Right renal pelvis (tissue), 4 donors: ENCODE measurements around the gene SLC45A3. TPM values are rescaled to one million over a fixed set of nuclear protein-coding genes. Genes with fewer than 3 reads are reported as not detected.

Experiments used
- DNase-seq, 4 donors: peaks; one replicate each; pipeline ENCODE4 v3.0.0-alpha.2; 2013; ENCODE audit warnings: low read depth in 4 of 4, low spot score in 3 of 4, missing footprints in 1 of 4
- polyA plus RNA-seq, 4 donors: library from polyadenylated mRNA; unstranded; fragments of 120-200 nt; gene quantifications; one replicate each; pipeline ENCODE4 v1.2.1, GENCODE V29; 2013; ENCODE audit not compliant: insufficient read length in 4 of 4

Gene SLC45A3
- polyA plus RNA-seq, 4 donors: 9.3 to 10.1 (median 9.8) TPM

DNA sequence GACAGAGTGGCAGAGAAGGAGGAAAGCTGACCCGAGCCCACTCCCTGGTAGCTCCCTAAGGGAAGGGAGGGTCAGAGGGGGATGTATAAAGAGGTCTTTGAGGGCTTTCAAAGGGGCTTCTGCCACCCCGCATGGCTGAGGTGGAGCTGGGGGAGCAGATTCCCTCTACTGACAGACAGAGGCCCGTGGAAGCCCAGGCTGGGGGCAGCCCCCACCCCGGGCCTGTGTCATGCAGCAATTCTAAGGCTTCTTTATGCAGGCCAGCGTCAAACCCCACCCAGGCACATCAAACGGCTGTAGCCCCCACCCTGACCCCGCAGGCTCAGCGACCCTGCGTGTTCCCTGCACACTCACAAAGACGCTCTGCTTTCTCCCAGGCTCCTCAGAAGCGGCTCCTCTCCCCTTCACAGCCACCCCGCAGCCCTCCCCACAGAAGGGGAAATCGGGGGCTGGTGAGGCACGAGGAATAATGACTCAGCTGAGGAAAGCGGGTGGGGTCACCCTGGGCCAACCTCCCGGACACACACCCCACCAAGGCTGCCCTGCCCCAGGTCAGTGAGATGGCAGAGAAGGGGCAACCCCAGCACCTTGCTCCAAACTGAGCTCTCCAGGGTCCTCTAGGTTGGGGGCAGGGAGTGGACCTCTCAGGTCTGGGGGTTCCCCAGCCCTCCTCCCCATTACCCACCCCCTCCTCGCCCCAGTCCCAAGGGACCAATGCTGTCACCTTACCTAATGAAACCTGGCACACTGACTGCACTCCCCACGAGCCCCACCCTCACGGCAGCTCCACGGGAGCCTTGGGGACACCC lies 10.8 kb downstream of the SLC45A3 start:
- no peak for DNase-seq

DNA sequence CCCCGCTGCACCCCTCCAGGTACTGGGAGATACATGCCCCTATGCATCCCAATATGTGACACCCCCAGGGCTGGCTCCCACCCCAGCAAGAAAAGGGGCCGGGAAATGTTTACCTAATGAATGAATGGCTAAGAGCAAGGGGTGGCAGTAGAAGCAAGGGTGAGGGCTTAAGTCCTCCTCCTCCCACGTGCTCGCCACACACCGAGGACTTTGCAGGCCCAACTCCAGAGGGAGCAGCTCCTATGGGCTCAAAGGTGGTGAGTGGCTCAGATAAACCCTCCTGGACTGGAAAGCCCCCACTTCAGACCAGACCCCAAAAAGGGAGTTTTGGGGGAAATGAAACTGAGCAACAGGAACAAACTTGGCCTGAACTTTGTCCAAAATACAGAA lies 11.4 kb downstream of the SLC45A3 start:
- DNase-seq: no peak

DNA sequence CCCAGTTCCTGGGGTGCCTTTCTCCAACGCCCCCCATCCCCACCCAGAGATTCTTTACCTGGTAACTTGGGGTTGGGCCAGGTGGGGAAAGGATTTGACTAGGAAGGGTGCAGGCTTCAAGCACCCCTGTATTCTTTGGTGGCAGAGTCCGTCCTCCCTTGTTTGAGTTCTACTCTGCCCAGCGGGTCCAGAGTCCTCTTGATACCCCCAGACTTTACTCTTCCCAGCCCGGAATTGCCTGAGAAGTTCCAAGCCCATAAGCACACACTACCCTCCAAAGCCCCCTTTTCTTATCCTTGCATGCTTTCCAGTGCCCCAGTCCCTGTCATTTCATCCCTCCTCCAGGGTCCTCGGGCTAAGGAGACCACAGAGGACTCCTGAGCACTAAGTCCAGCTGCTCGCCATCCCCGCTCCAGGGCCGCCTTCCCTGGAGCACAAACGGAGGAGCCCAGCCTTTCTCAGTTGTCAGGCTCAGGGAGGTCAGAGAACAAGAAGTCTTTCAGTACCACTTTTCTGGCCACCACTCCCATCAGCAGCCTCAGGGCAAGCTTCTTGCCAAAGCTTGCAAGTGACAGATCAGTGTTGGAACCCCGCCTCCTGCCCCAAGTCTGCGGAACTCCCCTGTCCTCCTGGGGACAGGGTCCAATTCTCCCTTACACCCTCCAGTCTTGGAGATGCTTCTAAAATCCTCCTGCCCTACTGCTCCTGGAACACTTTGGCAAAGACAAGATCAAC lies 12.2 kb downstream of the SLC45A3 start:
- no peak for DNase-seq

DNA sequence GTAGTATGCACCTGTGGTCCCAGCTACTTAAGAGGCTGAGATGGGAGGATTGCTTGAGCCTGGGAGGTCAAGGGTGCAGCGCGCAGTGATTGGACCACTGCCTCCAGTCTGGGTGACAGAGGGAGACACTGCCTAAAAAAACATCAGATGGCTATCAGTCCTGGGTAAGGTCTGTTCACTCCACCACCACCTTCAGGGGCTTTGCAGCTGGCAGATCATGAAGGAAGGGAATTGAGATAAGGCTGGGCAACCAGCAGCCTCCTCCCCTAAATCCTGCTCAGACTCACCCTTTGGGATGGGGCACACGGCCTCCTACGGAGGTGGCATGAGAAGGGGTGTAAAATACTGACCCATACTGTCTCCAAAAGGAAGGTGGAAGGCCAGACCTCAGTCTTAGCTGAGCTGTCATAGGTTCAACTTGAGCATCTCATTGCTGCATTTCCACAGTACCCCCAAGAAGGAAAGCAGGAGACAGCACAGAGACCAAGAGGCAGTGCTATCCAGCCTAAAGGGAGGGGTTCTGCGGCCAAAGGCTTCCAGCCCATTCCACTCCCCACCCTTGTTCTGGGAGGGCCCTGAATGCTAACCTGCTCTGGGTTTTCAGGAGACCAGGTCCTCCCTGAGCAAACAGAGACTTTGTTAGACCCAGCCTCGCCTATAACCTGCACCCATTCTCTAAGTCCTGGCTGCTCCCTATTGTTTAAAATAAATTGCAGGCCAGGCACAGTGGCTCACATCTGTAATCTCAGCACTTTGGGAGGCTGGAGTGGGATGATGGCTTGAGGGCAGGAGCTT lies 13.7 kb downstream of the SLC45A3 start:
- DNase-seq: no peak

DNA sequence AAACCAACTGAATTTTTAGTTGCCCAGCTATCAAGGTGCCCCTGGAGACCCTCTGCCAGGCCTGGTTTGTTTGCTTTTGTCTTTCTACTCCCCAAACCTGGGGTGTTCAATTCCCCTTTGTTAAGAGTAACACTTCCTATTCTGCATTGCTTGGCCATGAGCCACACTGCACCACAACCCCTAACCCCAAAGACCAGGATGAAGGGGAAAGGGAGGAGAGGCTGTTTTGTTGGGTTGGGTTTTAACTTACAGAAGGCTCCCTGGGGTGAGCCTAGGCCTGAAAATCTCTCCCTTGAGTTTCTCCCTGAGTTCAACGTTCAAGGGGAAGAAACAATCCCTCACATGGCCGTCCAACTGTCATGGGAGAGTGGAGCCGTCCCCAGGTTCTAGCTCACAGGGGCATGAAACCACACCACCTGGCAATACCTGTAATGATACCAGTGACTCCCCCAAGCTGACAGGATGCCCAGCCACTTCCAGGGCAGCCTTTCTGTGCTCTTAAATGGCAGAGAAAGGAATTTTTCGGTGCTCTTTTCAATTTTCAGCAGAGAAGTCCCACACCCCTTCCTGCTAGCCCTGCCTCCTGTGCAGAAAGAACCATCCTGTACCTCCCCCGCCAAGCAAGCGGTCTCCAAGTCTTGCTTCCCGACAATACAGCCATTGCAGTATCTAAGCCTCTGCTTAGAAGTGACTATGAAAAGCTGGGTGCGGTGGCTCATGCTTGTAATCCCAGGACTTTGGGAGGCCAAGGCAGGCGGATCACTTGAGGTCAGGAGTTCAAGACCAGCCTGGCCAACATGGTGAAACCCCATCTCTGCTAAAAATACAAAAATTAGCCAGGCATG lies 14.9 kb downstream of the SLC45A3 start:
- no peak for DNase-seq

DNA sequence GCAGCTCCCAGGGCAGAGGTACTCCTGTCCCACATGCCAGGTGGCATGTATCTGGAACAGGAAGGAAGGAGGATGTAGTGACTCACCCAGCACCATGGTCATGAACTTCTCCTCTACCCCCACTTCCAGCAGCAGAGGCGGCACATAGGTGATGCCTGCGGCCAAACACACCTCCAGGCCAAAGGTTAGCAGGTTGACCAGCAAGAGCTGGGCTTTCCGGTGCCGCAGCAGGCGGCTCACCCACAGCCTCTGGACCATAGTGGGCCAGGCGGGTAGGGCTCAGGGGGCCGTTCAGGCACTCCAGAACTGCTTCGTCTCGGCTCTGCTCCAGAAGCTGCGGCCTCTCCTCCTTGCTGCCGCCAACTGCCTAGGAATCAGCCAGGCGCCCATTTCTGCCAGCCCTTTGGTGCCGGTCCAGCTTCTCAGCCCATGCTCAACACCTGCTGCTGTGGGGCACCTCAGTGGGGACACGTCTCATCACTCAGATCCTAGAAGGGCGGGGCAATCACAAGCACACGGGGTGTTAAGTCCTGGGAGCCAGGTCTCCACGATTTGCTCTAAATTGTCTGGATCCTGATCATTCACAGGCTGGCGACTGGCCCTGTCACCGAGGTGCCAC lies 15.8 kb downstream of the SLC45A3 start:
- no peak for DNase-seq

DNA sequence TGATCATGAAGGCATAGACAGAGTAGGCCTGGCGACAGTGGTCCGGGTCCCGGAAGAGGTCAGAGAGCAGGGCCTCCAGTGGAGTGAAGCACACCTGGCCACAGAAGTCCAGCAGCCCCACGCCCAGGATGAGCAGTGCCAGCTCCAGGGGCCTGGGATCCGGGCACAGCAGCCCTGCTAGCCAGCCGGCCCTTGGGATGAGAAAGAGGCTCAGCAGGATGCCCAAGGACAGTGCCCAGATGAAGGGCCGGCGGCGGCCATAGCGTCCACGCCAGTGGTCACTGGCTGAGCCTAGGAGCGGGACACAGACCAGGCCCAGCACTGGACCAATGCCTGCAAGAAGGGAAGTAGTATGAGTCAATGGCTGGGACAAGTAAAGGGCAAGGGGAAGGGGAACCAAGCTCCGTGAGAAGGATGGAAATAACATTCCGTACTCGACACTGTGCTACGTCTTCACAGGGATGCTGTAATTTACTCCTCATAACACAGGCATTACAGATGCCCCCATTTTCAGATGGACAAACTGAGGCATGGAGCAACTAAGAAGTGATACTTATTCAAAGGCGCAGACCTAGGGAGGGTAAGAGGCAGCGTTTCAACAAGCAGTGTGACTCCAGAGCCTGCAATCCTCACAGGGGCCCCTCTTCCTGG lies 16.9 kb downstream of the SLC45A3 start:
- no peak for DNase-seq

DNA sequence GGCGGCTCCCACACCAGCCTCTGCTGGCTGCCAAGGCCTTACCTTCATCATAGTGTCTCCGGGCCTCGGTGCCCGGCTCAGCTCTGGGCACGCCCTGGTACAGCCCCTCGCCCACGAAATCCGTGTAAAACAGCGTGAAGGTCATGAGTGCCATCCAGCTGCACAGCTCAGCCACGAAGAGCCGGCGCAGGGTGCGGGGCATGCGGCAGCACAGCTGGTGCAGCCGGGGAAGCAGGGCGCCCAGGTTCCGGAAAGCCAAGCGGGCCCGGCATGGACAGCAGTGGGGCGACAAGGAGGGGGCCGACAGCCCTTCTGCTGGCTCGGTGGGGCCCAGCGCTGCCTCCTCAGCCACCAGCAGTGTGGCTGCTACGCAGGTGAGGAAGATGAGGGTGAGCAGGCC lies 17.5 kb downstream of the SLC45A3 start:
- no peak for DNase-seq

DNA sequence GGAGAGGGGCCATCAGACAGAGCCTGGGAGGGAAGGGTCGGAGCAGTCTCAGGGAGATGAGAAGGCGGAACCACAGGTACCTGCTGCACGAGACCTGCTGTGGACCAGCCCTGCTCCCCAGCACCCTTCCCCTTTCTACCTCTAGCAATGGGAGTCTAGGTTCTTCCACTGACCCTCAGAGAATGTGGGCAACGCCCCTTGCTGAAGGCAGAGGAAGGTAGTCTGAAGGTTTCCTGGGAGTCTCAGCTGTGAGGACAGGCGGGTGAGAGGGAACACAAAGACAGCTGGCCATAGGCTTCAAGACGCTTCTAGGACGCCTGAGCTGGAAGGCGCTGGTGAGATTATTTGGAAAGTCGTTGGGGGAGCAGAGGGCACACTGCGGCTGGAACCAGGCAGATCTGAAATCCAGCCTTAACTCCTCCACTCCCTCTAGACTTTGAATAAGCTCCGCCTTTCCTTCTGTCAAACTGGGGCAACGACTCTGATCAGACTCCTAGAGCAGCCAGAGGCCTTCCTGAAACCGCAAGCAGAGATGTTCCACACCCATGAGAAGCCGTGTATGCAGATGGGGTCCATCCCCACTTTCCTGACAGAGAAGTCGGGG lies 18.1 kb downstream of the SLC45A3 start:
- no peak for DNase-seq

DNA sequence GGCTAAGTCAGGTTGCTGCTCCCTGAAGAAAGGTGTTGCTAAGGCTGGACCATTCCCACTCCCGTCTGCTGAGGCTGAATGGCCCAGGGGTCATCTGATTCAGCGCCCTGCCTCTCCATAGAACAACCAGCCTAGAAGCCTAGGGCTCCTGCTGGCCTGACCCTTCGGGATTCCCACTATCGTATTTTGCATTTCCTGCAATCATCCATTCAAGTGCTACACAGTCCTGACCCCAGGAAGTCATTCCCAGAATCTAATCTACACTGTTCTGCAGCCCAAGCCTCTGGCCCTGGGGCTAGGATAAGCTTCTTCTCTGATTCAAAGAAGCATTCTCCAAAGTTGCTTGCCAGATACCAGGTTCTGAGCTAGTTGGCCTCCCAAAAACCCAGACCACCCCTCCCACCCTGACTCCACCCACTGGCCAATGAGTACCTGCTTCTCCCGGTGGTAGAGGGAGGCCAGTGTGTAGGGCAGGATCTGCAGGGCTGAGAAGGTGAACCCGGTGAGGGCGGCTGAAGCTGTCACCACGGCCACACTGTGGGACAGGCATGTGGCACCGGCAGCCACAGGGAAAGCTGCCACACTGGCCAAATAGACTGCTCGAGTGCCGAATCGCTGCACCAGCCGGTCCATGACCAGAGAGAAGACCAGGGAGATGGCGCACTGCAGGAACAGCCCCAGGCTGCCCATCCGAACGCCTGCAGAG lies 18.7 kb downstream of the SLC45A3 start:
- no peak for DNase-seq

DNA sequence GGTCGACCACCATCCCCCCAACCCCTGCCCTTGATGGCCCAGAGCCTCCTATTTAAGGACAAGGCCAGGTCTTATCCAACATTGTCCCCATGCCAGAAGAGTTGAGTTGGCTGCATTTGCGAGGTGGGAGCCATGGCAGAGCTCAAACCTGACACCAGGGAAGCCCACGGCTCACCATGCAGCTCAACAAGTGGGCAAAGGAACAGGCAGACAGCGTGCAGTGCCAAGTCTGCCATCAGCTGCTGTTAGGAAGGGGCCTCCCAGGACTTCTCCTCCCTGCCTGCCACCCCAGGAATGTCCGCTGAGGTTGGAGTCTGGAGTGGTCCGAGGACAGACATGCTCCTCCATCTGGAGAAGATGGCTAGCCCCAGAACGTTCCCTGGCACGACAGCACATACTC lies 19.9 kb downstream of the SLC45A3 start:
- DNase-seq: no peak

DNA sequence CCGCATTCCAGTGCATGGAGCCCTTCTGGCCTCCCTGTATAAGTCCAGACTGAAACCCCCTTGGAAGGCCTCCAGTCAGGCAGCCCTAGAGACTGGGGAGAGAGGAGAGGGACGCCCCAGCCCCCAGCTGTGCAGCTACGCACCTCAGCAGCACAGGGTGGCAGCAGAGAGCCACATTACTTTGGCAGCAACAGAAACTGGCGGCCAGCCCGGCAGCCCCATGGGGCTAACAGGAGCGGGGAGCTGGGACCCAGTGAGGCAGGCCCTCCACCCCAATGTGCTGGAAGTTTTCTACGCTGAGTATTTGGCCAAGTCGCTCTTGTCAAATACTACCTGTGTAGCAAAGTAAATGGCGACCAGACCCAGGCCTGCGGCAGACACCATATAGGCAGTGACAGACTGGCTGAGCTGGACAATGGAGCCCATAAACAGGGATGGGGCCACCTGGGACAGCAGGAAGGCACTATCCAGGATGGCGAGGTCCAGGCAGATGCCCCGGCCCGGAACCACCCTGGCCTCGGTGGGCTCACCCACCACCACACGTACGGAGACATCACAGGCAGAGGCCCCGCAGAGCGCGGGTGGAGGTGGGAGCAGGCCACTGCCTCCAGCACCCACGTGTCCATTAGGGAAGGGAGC lies 21.2 kb downstream of the SLC45A3 start:
- no peak for DNase-seq

DNA sequence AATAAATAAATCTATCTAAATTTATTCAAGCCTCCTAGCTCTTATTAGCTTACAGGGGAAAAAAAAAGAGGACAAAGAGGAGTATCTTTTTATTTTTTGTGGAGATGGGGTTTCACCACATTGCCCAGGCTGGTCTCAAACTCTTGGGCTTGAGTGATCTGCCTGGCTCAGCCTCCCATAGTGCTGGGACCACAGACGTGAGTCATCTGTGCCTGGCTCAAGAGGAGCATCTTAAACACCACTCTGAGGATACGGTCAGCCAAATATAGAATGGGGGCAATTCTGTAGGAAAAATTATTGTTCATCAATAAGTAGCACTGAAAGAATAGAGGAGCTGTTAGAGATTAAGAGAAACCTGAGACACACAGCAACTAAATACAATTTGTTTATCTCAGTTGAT lies 24.1 kb downstream of the SLC45A3 start:
- DNase-seq: no peak

DNA sequence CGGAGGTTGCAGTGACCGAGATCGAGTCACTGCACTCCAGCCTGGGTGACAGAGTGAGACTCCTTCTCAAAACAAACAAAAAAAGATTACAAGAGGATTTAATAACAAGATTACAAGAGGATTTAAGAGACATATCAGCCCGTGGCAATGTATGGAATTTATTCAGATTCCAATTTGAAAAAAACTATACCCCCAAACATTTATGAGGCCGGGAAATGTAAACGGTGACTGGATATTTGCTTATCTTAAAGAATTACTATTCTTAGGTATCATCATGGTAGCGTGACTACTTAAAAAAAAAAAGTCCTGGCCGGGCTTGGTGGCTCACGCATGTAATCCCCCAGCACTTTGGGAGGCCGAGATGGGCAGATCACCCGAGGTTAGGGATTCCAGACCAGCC lies 27.3 kb downstream of the SLC45A3 start:
- DNase-seq: no peak

DNA sequence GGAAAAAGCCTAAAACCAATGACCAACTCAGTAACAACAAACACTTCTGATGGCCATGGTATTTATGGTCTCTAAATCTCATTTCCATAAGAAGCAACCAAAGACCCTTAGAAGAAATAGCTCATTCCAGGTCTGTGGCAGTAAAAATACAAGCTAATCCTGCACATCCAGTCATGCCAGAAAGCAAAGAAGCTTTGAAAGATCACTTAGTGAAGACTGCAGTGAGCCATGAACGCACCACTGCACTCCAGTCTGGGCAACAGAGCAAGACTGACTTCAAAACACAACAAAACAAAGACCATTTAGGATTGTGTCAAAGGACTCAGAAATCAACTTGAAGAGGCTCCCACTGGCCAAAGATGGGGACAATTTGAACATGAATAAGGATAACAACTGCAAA lies 30.1 kb downstream of the SLC45A3 start:
- no peak for DNase-seq

DNA sequence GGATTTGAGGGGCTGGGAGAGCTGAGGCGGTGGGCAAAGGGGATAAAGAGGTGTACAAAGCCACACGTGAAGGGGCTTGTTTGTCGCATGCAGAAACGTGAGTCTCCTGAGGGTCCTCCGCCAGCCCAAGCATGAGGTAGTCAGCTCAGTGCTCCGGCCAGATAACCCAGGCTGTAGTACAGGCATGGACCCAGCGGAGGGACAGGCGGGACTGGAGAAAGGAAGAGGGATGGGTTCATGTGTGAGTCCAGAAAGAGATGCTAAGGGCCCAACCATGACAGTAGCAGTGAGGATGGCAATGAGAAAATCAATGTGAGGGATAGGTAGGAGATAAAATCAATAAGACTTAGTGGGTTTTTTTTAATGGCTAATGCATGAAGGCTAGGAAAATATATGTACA lies 34.8 kb downstream of the SLC45A3 start:
- DNase-seq: no peak

DNA sequence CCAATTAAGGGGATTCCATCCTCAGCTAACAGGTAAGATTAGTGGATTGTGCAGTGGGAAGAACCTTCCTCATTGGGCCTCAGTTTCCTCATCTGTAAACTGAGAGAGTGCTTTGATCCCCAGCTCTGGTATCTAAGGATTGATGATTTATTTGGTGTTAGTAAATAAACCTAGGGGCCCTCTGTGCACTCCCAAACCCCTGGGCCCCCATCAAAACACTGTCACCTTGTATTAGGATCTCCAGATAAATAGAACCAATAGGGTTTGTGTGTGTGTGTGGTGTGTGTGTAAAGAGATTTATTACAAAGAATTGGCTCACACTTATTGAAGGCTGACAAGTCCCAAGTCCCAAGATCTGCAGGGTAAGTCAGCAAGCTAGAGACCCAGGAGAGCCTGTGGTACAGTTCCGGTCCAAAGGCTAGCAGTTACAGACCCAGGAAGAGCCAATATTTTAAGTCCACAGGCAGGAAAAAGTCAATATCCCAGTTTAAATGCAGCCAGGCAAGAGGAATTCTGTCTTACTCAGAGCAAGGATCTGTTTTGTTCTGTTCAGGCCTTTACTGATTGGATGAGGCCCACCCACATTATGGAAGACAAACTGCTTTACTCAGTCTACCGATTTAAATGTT lies 37.5 kb downstream of the SLC45A3 start:
- no peak for DNase-seq

DNA sequence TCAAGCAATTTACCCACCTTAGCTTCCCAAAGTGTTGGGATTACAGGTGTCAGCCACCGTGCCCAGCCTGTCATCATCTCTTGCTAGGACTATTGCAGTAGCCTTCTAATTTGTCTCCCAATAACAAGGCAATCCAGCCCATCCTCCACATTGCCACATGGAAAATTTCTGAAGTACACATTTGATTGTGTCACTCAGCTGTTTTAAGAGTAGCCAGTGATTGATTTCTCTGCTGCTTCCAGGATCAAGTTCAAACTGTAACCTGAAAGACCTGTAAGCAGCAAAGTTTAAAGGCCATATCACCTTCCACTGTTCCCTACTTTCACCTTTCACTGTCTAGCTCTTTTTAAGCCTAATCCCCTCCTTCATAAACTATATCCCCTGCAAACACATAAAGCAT lies 40.7 kb downstream of the SLC45A3 start:
- no peak for DNase-seq
